GM21619 (cell line): Measurements from ENCODE around the gene SLC45A3.

Source experiments
- ATAC-seq: cut with Tn5 transposase; IDR thresholded peaks from one replicate; pipeline ENCODE4 v1.9.1; 2021; ENCODE audit not compliant: unreplicated experiment

The SLC45A3 gene

GRCh38 chr1:205669341-205670149 is 10.8 kb downstream of the SLC45A3 start:
- no peak for ATAC-seq

GRCh38 chr1:205668951-205669340 is 11.4 kb downstream of the SLC45A3 start:
- ATAC-seq, result no peak

GRCh38 chr1:205667909-205668643 is 12.2 kb downstream of the SLC45A3 start:
- ATAC-seq, result no peak

- no peak for ATAC-seq
These were observed 13.7 kb downstream of the SLC45A3 start for GRCh38 chr1:205666372-205667166.

GRCh38 chr1:205665201-205666045 is 14.9 kb downstream of the SLC45A3 start:
- no peak for ATAC-seq

- no peak for ATAC-seq
These were observed 15.8 kb downstream of the SLC45A3 start for GRCh38 chr1:205664399-205665017.

- ATAC-seq, result no peak
These were observed 16.9 kb downstream of the SLC45A3 start for GRCh38 chr1:205663286-205663936.

GRCh38 chr1:205662791-205663190 is 17.5 kb downstream of the SLC45A3 start:
- ATAC-seq, result no peak

- no peak for ATAC-seq
These were observed 18.1 kb downstream of the SLC45A3 start for GRCh38 chr1:205662135-205662738.

GRCh38 chr1:205661429-205662134 is 18.7 kb downstream of the SLC45A3 start:
- ATAC-seq, result no peak

GRCh38 chr1:205660361-205660760 is 19.9 kb downstream of the SLC45A3 start:
- ATAC-seq, result no peak

- no peak for ATAC-seq
These were observed 21.2 kb downstream of the SLC45A3 start for GRCh38 chr1:205658943-205659581.

GRCh38 chr1:205656236-205656635 is 24.1 kb downstream of the SLC45A3 start:
- no peak for ATAC-seq

GRCh38 chr1:205652984-205653383 is 27.3 kb downstream of the SLC45A3 start:
- no peak for ATAC-seq

- no peak for ATAC-seq
These were observed 30.1 kb downstream of the SLC45A3 start for GRCh38 chr1:205650241-205650640.

- ATAC-seq, result no peak
These were observed 34.8 kb downstream of the SLC45A3 start for GRCh38 chr1:205645519-205645918.

GRCh38 chr1:205642679-205643307 is 37.5 kb downstream of the SLC45A3 start:
- ATAC-seq, result no peak

GRCh38 chr1:205639567-205639966 is 40.7 kb downstream of the SLC45A3 start:
- no peak for ATAC-seq
